Measurements from ENCODE around the gene L2HGDH.
A peak's percentile ranks its signal among the peaks of the same experiment; 100 is the strongest.

L2HGDH gene

GRCh38 chr14:50231475-50232275 is 80.4 kb downstream of the L2HGDH start, which contains the start of gene SOS2:
Gene SOS2 (minus strand): TSS chr14:50231578. CDS start chr14:50231283, 295 bp downstream.
- peak within 1 kb of the TSS; percentile 98 for H3K27ac Mint-ChIP-seq
- peaks cover 46% of the 10 kb centered on the region for H3K4me1 Mint-ChIP-seq
- no peaks in the 10 kb centered on the region for H3K9me3 Mint-ChIP-seq
- H3K27me3 Mint-ChIP-seq: no peaks in the 10 kb centered on the region
- H3K4me3 Mint-ChIP-seq: peak within 1 kb of the TSS; percentile 95
- H3K36me3 Mint-ChIP-seq: no peaks in the 10 kb centered on the region

DNA sequence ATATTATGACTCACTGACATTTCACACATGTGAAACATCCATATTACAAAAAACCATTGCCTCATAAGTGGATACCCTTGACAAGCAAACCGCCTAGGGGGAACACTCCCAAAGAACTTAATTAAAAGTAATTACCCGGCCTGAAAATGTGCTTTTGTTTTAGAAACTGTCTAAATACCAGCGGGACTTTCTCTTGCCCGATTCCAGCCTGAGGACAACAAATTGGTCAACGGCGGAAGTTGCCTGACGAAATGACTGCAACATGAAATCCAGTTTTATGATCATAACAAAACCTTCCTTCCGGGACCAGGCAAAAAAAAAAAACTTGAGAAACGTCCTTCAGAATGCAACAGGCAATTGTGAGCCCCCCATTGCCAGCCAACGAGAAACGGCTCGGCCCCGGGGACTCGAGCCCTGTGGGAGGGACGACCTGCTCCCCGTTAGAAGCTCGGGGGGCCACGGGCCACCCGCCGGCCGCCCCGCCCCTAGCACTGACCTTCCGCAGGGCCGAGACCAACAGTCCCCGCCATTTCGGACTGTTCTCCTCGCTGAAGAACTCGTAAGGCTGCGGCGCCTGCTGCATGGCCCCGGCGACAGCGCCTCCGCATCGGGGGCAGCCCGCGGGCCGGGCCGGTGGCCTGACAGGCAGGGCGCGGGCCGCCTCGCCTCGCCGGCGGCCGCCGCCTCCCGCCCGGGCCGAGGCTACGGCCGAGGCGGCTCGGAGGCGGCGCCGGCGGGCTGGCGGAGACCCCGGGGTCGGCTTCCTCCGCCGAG is 81.1 kb downstream of the L2HGDH start:
- Mint-ChIP-seq H3K27me3 (no peaks in the 10 kb centered on the region), H3K27ac (peak overlapping the region; percentile 98), H3K4me3 (peak overlapping the region; percentile 95), H3K4me1 (peaks cover 53% of the 10 kb centered on the region), H3K9me3 (no peaks in the 10 kb centered on the region), H3K36me3 (no peaks in the 10 kb centered on the region)

GRCh38 chr14:50230401-50230700 is 81.7 kb downstream of the L2HGDH start:
- H3K27me3 Mint-ChIP-seq: no peaks in the 10 kb centered on the region
- peaks cover 59% of the 10 kb centered on the region for H3K4me1 Mint-ChIP-seq

DNA sequence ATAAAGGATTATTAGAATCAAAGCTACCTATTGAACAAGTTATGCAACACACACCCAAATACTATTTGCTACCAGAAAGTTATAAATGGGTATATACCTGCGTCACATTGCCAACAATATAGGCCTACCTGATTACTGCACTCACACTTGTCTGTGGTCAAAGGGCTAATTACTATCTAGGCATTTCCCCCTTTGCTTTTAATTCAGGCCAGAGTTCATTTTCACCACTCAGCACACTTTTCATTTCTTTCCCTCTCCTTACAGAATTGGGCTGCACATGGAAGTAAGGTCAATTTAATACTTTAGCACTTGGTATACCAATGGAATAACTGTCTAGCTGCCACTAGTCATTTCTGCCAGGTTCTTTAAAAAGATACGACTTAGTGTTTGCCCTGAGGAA is 82.3 kb downstream of the L2HGDH start:
- Mint-ChIP-seq H3K27ac (peak overlapping the region; percentile 10), H3K9me3 (no peaks in the 10 kb centered on the region), H3K4me1 (peaks cover 62% of the 10 kb centered on the region), H3K4me3 (peak overlapping the region; percentile 28), H3K36me3 (no peaks in the 10 kb centered on the region), H3K27me3 (no peaks in the 10 kb centered on the region)

More at GRCh38 chr14:50230401-50230700, 81.7 kb downstream of the L2HGDH start:
- H3K27ac Mint-ChIP-seq: peak overlapping the region; percentile 98
- H3K4me3 Mint-ChIP-seq: peak overlapping the region; percentile 95
- no peaks in the 10 kb centered on the region for H3K9me3 Mint-ChIP-seq
- no peaks in the 10 kb centered on the region for H3K36me3 Mint-ChIP-seq

DNA sequence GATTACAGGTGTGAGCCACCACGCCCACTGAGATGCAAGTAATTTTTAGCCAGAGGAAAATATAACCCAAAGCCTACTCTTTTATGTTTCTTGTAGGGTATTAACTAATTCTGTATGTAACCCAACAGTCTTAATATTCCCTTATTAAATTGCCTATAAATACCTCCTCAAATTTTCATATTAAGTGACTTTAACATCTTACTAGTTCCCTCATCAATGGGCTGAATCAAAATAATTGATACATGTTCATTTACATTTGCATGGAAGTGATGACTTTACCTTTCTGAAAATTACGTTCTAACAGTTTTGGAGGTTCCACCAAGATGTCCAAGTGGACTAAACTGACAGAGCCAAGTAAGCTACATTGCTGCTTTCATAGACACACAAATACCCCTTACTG is 83.7 kb downstream of the L2HGDH start:
- Mint-ChIP-seq H3K27me3 (no peaks in the 10 kb centered on the region), H3K9me3 (no peaks in the 10 kb centered on the region), H3K27ac (peak overlapping the region; percentile 55), H3K4me1 (peaks cover 65% of the 10 kb centered on the region), H3K4me3 (no peak overlapping the region), H3K36me3 (no peaks in the 10 kb centered on the region)

- Mint-ChIP-seq H3K4me3 (no peak overlapping the region), H3K4me1 (peaks cover 74% of the 10 kb centered on the region), H3K27ac (peak overlapping the region; percentile 36), H3K36me3 (peaks cover 5% of the 10 kb centered on the region), H3K27me3 (no peaks in the 10 kb centered on the region), H3K9me3 (no peaks in the 10 kb centered on the region)
Measured at GRCh38 chr14:50225974-50226297, 86.1 kb downstream of the L2HGDH start.

- Mint-ChIP-seq H3K36me3 (peaks cover 5% of the 10 kb centered on the region), H3K27ac (peak overlapping the region; percentile 36), H3K9me3 (no peaks in the 10 kb centered on the region), H3K27me3 (no peaks in the 10 kb centered on the region), H3K4me3 (no peak overlapping the region), H3K4me1 (peaks cover 75% of the 10 kb centered on the region)
Measured at GRCh38 chr14:50225067-50225973, 86.7 kb downstream of the L2HGDH start.

DNA sequence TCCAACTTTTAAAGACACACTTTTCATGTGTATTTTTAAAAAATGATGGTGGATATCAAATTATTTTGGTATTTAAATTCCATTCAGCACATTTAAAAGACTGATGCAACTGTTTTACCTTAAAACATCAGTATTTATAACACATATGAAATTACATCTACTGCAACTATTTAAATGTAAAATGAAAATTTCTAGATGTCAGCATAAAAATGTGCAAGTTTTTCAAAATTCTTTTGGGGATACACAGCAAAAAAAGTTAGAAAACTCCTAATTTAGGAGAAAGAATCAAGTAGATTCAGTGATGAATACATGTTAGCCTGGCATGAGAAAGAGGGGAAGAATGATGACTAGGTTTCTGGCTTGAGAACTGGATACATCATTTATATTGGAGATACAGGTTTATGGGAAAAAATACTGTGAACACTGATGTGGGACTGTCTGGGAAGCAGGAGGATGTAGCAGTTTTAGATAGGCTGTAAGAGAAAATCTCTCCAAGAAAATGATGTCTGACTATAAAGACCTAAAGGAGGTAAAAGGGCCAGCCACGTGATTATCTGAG is 89.9 kb downstream of the L2HGDH start:
- Mint-ChIP-seq H3K36me3 (peaks cover 9% of the 10 kb centered on the region), H3K4me1 (peaks cover 68% of the 10 kb centered on the region), H3K9me3 (no peaks in the 10 kb centered on the region), H3K27me3 (no peaks in the 10 kb centered on the region), H3K4me3 (no peak overlapping the region), H3K27ac (peak overlapping the region; percentile 31)

DNA sequence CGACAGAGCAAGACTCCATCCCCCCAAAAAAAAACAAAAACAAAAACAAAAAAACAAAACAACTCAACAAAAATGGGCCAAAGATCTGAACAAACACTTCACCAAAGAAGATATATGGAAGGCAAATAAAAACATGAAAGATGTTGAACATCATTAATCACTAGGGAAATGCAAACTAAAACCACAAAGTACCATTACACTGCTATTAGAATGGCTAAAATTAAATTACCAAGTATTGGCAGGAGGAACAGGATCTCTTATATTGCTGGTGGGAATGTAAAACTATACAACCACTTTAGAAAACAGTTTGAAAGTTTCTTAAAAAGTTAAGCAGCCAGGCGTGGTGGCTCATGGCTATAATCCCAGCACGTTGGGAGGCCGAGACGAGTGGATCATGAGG is 93.5 kb downstream of the L2HGDH start:
- peaks cover 14% of the 10 kb centered on the region for H3K36me3 Mint-ChIP-seq
- no peaks in the 10 kb centered on the region for H3K9me3 Mint-ChIP-seq
- no peaks in the 10 kb centered on the region for H3K27me3 Mint-ChIP-seq
- no peak overlapping the region for H3K4me3 Mint-ChIP-seq
- peaks cover 56% of the 10 kb centered on the region for H3K4me1 Mint-ChIP-seq
- no peak overlapping the region for H3K27ac Mint-ChIP-seq

DNA sequence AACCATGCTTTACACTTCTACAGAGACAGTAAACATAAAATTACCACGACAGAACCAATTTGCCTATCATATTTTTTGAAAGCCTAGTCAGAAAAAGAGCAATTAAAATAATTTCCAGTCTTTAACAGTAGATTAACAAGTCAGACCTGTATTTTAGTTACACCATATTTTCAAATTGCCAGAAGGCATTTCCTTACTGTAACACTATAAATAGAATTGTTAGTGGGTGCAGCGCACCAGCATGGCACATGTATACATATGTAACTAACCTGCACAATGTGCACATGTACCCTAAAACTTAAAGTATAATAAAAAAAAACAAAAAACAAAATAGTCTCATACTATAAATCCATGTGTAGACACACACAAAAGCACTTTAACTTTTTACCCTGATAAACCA is 96.6 kb downstream of the L2HGDH start:
- H3K27ac Mint-ChIP-seq: no peak overlapping the region
- no peaks in the 10 kb centered on the region for H3K27me3 Mint-ChIP-seq
- H3K4me1 Mint-ChIP-seq: peaks cover 44% of the 10 kb centered on the region
- peaks cover 15% of the 10 kb centered on the region for H3K36me3 Mint-ChIP-seq
- H3K9me3 Mint-ChIP-seq: no peaks in the 10 kb centered on the region
- H3K4me3 Mint-ChIP-seq: no peak overlapping the region

DNA sequence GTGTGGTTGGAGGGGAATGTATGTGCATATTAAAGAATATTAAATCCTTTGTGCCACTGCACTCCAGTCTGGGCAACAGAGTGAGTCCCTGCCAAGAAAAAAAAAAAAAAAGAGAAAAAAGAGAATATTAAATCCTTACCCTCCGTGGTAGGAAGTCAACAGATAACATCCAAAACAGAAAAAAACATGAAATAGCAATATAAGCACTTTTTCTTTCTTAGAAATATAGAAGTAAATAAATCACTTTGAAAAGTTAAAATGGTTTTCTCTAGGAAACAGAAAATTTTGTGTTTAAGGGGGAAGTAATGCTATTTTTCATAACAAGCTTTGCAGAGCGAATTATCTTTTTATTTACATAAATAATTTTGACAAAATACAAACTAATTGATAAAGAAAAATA is 98.2 kb downstream of the L2HGDH start:
- Mint-ChIP-seq H3K4me1 (peaks cover 37% of the 10 kb centered on the region), H3K9me3 (no peaks in the 10 kb centered on the region), H3K4me3 (no peak overlapping the region), H3K27me3 (no peaks in the 10 kb centered on the region), H3K36me3 (peaks cover 12% of the 10 kb centered on the region), H3K27ac (no peak overlapping the region)

- Mint-ChIP-seq H3K9me3 (no peaks in the 10 kb centered on the region), H3K27me3 (no peaks in the 10 kb centered on the region), H3K4me3 (no peak overlapping the region), H3K4me1 (peaks cover 32% of the 10 kb centered on the region), H3K27ac (no peak overlapping the region), H3K36me3 (peaks cover 12% of the 10 kb centered on the region)
Measured at GRCh38 chr14:50212726-50213125, 99.3 kb downstream of the L2HGDH start.

- no peaks in the 10 kb centered on the region for H3K9me3 Mint-ChIP-seq
- H3K27me3 Mint-ChIP-seq: no peaks in the 10 kb centered on the region
- peaks cover 33% of the 10 kb centered on the region for H3K4me1 Mint-ChIP-seq
- peaks cover 11% of the 10 kb centered on the region for H3K36me3 Mint-ChIP-seq
- no peak overlapping the region for H3K27ac Mint-ChIP-seq
- H3K4me3 Mint-ChIP-seq: no peak overlapping the region
Measured at GRCh38 chr14:50210074-50210473, 102.0 kb downstream of the L2HGDH start.

GRCh38 chr14:50198499-50198898 is 113.5 kb downstream of the L2HGDH start:
- Mint-ChIP-seq H3K4me3 (no peak overlapping the region), H3K4me1 (no peaks in the 10 kb centered on the region), H3K27ac (no peak overlapping the region), H3K27me3 (no peaks in the 10 kb centered on the region), H3K36me3 (peaks cover 10% of the 10 kb centered on the region), H3K9me3 (no peaks in the 10 kb centered on the region)

- no peaks in the 10 kb centered on the region for H3K9me3 Mint-ChIP-seq
- peaks cover 8% of the 10 kb centered on the region for H3K36me3 Mint-ChIP-seq
Measured at GRCh38 chr14:50191499-50191898, 120.5 kb downstream of the L2HGDH start.

More at GRCh38 chr14:50191499-50191898, 120.5 kb downstream of the L2HGDH start:
- no peak overlapping the region for H3K27ac Mint-ChIP-seq
- no peak overlapping the region for H3K4me3 Mint-ChIP-seq
- no peaks in the 10 kb centered on the region for H3K27me3 Mint-ChIP-seq
- no peaks in the 10 kb centered on the region for H3K4me1 Mint-ChIP-seq
